ENCODE data around the gene GBP5.

DNA sequence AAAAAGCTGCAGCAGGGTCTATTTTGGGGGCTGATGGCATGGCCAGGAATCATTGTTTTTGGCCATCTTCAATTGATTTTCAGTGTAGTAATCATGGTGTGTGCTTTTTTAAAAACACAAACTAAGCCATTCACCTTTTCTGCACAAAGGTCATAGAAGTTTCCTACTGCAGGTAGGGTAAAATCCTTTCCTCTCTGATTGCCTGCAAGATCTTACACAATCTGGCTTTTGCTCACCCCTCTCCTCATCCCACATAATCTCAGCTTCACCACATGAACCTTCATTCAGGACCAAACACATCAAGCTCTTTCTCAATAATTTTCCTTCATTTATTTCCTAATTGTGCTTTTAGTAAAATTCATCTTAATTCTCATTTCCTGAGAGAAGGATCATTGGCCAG is 38.3 kb upstream of the GBP5 start:
- TF ChIP-seq, protein P1, sequence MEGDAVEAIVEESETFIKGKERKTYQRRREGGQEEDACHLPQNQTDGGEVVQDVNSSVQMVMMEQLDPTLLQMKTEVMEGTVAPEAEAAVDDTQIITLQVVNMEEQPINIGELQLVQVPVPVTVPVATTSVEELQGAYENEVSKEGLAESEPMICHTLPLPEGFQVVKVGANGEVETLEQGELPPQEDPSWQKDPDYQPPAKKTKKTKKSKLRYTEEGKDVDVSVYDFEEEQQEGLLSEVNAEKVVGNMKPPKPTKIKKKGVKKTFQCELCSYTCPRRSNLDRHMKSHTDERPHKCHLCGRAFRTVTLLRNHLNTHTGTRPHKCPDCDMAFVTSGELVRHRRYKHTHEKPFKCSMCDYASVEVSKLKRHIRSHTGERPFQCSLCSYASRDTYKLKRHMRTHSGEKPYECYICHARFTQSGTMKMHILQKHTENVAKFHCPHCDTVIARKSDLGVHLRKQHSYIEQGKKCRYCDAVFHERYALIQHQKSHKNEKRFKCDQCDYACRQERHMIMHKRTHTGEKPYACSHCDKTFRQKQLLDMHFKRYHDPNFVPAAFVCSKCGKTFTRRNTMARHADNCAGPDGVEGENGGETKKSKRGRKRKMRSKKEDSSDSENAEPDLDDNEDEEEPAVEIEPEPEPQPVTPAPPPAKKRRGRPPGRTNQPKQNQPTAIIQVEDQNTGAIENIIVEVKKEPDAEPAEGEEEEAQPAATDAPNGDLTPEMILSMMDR (IDR thresholded peaks at IDR 0.05) = no peak
- no peak for TF ChIP-seq TAF1 (IDR thresholded peaks at IDR 0.05; ENCODE audit: borderline replicate concordance, low read depth, low read length)
- TF ChIP-seq RCOR1 (IDR thresholded peaks at IDR 0.05; ENCODE audit: low read length) = no peak
- TF ChIP-seq JUND (IDR thresholded peaks at IDR 0.05) = no peak
- TF ChIP-seq ZBTB33 (IDR thresholded peaks at IDR 0.05; ENCODE audit: borderline replicate concordance, low read depth) = no peak
- TF ChIP-seq POLR2AphosphoS5 (IDR thresholded peaks at IDR 0.05; ENCODE audit: low read depth, low read length) = no peak
- TF ChIP-seq NFIC (IDR thresholded peaks at IDR 0.05; ENCODE audit: borderline replicate concordance) = no peak
- no peak for TF ChIP-seq NRF1 (IDR thresholded peaks at IDR 0.05; ENCODE audit: low read depth, low read length)
- TF ChIP-seq SIN3A (IDR thresholded peaks at IDR 0.05; ENCODE audit: borderline replicate concordance, low read depth, low read length) = no peak

Measured in SK-N-SH (cell line).